GM19452 (cell line): ENCODE measurements around the gene LEF1.

Experiments
- ATAC-seq: cut with Tn5 transposase; IDR thresholded peaks from one replicate; pipeline ENCODE4 v1.9.1; 2021; ENCODE audit not compliant: unreplicated experiment

The LEF1 gene

DNA sequence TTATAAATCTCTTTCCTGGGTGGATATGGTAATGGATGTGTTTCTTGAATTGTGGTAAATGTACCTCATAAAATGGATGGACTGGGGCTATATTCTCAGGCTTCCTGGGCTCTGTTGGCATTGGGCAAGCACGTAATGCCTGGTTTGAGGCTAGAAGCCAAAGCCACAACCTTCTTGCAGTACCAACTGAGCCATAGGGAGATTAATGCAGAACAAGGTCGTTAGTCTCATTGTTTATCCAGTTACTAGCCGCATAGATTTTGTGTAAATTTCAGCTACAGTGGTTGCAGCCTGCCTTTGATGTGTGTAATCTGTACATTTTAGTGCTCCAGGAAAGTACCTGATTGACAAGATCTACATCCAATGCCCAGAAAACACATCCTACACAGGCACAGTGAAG lies 7.2 kb upstream of the LEF1 start:
- ATAC-seq, result no peak

DNA sequence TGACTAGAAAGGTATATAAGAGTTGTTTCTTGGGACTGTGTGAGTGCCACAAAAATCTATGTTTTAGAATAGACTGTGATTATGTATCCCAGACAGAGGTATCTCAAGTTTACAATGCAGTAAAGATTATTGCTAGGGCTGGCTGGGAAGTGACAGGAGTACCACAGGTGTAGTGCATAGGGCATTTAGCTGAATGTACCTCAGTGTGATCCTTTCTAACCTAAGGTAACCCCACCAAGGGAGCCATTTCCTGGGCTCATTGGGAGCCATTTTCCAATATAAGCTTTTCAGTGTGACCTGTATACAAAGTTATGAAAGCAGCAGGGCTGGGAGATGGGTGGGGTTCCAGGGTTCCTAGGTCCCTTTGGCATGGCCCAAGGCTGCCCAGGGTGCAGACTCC lies 6.1 kb upstream of the LEF1 start:
- ATAC-seq, result no peak

DNA sequence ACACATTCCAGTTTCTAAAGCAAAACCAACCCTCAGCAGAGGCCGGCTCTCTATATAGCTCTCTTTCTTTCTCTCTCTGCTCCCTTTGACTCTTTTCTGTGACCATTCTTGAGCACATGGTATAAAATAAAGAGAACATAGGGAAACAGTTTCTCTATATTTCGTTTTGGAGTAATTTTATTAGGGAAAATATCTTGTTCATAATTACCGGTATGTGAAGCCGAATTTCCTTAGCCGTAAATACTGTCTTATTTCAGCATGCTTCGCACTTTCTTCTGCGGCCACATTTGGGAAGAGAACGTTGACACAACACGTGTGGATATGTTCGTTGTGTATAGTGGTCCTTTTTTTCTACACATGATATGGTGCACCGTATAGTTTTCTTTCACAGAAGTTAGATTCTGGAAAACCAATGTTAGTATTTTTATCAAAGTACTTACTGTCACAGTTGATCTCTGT lies 4.9 kb upstream of the LEF1 start:
- no peak for ATAC-seq

DNA sequence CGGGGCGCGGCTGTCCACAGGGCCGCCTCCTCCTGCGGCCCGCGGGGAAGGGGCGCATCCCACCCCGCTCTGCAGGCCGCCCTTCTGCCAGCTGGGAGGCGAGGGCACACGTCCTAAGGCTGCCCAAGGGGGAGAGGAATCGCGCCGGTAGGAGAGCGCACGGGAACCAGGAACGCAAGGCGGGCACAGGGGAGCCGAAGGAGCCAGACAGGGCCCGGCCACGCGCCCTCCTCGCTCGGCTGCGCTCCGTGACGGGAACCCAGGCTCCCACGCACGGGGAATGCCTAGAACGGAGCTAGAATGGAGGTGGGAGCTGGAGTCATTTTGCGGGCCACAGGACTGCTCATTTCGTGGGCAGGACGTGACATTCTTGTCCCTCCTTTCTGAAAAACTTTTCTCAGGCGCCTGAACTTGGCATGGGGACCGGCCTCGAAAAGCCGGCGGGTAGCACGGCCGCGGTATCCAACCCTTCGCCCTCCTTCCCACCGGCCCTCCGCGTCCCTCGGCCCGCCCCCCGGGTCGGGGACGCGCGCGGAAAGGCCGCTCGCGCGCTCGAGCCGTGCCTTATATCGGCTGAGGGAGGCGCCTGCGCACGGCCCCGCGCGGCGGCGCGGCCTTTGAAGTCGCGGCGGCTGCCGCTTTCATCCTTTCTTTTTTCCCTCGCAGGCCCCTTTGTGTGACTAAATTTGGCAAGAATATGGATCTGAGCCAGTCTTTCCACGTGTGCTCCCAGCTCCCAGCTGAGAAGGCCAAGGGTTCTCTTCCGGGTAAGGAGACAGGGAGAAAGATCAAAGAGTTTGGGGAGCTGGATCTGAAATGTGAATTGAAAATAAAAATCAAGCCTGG lies 4.2 kb upstream of the LEF1 start:
- ATAC-seq, result peak; percentile 47

DNA sequence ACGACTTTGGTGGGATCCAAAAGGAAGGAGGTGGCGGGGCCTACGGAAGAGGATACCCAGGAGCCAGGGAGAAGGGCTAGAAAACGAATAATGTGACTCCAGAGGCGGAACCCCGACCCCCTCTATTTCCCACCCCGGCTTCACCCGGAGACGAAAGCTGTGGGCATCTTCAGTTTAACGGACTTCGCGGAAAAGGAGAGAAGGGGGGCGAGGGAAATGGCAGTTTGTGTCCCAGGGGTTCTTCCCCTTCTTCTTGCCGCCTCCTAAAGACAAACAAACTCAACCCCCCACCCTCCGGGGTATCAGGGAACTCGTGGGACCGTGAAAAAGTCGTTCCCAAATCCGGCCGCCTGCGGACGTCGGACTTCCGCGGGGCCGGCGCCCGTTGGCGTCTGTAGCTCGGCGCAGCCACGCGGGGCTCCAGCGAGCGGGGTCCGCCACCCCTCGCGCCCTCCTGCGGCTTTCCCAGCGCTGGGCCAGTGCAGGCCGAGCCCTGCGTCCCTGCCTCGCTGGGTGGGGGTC lies 3.6 kb upstream of the LEF1 start:
- ATAC-seq, result peak; percentile 21

DNA sequence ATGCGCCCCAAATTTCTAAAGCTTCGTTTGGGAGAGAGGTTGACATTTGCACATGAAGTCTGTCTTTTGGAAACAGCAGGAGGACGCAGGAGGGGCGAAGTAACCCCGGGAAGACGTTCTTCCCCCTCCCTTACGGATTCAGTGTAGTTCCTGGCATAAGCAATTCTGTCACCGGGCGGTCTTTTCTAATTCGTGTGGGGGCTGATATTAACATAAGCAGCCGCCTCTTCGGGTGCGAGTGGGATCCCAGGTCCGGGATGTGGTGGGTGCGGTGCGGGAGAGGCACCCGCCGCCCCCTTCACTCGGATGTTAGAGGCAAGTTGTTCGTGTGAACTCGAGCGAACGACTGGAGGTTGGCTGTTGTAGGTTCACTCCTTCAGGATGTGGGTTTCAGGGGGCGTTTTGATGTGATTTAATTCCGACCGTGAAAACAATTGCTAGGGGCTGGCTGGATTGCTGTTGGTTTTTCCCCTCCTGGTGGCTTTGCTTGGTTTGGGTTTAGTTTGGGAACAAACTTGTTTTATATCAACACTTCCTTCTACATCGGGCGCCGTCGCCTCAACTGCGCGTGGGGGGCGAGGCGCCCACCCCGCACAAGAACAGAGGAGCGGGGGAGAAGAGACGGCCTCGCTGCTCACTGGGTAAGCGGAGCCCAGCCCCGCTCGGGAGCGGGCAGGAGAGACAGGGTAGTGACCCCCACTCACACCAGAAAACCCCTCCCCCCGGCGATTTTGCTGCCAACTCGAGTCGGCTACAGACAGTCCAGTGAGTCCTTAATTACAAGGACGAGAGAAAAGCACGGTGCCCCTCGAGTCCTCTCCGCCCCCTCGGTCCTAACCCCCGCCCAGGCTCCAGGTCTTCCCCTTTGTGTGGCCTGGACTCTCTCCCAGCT lies 2.9 kb upstream of the LEF1 start:
- no peak for ATAC-seq

DNA sequence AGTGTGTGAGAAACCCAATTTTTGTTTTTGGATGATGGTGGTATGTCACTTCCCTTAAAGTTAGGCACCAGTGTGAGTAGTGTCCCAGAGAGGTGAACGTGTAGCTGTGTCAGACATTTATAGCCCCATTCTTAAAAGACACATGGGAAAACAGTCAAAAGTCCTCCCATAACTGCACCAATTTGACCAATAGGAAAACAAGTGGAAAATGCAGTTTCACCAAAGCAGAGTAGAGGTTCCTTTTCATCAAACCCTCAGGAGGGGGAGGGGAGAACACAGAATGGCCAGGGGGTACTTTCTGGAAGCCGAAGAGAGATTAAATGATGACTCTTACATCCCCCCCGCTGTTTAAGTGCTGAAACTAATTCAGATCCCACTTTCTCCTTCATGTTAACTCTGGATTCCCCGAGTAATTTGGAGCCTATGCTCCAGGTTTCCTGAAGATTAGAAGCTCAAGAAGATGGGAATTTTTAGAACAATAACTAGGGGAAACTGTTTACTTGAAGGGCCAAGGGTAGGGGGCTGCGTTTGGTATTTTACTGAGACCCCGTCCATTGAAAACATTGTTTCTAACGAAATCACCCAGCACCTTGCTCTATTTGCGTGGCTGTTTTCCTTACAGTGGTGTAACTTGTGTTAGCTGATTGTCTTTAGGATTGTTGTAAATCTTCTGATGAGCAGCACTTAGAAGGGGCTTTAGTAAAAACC lies 2.1 kb upstream of the LEF1 start:
- ATAC-seq, result no peak

DNA sequence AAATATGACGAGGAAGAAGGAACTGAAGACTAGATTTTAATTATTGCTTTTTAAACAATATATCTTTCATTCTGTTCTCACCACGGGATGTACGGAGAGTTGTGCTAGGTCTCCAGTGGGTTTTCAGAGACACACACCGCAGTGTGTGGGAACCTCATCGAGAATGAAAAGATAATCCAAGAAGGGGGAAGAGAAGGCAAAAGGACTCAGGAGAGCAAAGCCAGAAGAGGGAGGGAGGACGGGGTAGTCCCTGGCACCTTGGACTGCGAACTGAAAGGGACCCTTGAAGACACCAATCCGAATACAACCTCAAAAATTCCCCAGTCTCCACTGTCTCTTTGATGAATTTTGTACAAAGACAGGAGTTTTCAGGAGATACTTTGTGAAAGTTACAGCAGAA lies 932 bp upstream of the LEF1 start:
- no peak for ATAC-seq

DNA sequence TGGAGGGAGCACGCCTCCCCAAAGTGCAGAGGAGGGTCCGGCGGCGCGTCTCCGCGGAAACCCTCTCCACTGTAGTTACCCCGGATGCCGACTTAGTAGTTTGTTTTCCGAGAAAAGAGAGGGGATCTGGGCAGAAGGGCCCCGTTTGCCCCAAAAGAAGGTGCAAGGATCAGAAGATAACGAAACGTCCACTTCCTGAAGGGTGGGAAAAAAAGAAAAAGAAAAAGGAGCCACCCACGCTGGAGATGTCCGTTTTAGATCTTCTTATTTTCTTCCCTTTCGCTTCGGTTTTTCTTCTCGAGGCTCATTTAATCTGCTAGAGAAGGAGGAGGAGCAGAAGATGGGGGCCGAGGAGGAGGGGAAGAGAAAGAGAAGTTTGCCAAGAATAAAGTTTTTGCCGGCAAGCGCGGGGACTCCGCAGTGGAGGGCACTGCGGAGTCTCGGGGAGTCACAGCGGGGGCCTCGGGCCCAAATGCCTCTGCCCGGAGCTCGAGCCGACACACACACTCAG lies 517 bp downstream of the LEF1 start:
- no peak for ATAC-seq

DNA sequence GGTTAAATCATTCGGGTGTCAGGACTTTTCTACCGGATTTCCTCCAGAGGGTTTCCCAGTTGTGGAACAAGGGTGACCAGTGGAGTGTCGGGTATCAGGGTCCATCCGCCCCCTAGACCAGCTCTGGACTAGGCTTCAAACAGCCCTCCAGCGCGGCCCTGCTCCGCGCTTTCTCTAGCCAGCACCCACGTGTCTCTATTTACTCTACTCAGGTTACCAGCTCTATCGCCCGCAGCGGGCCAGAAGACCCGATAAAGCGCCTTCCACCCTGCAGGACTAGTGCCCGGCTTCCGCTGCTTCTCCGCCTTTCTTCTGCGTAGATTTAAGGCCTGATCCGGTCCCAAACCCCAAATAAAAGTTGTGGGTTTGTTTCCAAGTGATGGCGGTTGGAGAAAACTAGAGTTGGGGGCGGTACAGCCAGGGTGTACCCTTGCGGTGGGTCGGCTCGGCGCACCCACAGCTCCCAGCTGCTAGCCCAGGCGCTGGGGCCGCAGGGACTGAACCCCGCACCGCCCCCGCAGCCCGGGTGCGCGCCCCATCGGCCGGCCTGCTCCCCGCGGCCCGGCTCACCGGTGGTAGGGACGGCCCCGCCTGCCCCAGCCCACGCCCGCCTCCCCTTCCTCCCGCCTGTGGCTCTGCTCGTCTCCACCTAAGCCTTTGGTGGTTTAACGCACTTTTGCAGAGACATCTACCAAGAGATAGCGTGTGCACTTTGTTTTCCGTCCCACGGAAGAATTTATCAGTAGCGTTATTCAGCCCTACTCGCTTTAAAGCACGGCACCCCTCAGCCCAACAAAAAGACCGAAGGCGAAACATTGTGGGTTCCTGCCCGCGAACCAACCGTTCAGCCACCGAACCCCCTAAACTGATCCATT lies 2.1 kb downstream of the LEF1 start:
- ATAC-seq, result peak; percentile 30

DNA sequence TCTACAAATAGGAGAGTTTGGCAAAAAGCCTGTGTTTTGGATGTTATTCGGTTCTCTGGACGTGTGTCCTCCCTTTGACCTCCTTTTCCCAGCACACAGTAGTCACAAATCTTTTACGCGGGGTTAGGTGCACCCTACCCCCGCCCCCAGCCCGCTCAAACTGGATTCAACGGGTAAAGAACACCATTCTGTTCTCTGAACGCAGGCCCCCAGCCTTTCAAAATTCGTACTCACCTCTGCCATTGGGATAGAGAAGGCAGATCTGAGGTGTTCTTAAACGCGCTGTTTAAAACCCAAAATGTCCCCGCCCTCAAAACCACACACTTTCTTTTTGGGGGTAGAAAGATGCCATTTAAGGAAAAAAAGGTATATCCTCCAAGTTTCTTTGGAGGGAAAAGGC lies 2.7 kb downstream of the LEF1 start:
- ATAC-seq, result no peak

DNA sequence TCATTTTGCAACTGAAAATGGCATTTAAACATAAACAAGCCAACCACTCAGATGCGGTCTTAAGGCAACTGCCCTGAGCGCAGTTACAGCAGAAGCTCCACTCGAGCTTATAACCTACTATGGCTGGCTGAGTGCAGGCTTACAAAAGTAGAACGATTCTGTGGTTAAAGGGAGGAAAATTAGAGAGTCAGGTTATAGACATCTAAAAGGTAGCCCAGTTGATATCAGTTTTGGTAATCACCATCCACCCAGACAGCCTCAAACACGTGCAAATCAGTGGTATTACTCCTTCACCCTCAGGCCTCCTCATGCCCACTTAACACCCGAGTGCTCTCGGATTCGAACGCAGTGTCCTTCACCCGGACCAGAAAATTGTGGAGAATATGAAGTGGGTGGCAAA lies 3.1 kb downstream of the LEF1 start:
- no peak for ATAC-seq

DNA sequence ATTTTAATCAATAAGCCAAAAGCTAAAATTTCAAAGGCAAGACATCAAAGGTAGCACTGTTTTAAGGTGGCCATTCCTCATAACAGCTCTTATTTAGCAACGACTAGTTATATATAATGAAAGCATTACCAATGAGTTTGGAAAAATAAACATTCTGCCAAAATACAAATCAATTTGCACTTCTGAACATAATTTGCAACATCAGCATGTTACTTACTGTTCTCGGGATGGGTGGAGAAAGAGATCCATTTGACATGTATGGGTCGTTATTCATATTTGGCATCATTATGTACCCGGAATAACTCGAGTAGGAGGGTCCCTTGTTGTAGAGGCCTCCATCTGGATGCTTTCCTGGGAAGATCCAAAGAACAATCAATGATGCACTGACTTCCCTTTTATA lies 5.4 kb downstream of the LEF1 start:
- no peak for ATAC-seq

DNA sequence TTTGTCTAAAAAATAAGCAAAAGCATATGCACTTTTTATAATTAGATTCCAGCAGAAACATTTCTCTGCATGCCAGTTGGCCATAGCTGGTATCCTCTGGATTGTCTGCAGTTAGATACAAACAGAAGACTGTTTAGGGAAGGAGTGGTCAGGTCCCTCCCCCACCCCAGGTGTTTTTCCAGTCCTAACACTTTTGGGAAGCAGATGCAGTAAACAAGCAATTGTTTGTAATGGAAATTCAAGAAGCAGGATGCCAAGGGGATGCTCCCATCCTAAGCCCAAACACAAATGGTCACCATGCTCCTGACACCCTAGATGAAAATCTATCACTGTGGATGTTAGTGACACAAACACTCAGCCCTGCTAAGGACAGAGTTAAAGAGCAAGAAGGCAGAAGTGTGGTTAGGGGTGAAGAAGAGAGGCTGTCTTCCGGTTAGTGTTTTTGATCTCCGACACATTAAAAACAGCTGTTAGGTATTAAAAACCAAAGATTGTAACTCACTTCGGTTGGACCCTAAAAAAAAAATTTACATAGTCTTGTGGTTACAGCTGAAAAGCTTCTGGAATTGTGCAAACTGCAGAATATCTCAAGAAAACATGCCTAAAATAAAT lies 7.9 kb downstream of the LEF1 start:
- no peak for ATAC-seq

DNA sequence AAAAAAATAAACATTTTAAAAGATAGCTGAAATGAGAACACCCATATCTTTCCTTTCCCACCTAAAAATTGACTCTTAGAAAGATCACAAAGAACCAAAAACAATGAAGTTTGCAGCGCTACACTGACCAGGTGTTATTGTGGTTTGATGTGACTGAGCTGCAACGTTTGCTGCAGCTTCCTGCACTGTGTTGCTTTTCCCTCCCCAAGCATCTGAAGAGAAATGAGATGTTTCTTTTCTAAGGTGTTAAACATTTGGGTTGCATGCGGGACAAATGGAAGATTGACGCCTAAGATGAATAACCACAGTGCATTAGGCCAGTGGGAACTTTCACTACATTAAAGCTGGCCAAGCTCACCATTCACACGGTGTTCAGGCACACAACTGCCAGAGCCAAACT lies 8.9 kb downstream of the LEF1 start:
- ATAC-seq, result no peak

DNA sequence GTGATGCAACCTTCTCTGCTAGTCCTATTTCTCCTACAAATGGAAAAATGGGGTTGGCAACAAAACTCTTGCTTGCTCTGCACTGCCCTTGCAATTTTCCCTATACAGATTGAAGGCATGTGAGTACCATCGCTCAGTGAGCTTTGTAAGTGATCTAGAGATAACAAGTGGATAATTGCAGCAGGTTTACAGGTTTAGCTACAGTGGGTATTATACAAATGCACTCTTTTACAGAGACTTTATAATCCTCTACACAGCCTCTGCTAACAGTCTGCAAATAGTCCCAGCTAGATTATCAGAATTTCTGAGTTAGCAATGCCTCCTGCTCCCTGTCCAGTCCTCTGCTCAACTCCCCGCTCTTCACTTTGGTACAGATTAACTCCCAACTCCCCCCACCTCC lies 11.1 kb downstream of the LEF1 start:
- no peak for ATAC-seq

DNA sequence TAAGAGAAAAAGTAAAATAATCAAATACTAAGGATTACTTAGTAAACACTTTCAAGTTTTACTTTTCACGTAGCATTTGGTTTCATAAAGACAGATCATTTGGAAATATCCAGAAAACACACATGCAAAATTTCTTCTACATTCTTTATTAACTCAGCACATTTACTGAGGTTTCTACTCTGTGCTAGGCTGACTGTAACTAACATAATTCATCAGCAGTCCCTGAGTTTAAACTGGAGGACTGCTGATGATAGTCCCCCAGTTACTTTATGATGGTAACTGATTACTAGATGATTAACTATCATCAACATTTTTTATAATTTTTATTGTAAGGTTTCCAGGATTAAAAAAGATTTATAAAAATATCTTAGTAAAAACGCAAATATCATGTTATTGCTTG lies 12.3 kb downstream of the LEF1 start:
- ATAC-seq, result no peak

DNA sequence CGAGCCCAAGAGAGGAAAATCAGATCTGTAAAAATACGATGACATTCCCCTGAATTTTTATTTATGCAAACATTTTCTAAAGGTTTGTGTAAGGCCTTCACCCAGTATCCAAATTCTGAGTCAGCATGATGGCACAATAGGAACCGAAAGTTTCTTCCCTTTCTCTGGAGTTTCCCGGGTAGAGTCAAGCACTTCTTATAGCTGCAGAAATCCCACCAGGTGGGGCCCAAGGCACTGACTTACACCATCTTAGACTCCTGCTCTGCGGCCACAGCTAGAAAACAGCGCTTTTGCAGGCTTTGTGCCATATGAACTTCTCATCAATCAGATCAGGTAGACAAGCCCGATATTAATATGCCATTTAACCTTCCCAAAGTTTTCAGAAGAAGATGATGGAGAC lies 13.4 kb downstream of the LEF1 start:
- ATAC-seq, result no peak

DNA sequence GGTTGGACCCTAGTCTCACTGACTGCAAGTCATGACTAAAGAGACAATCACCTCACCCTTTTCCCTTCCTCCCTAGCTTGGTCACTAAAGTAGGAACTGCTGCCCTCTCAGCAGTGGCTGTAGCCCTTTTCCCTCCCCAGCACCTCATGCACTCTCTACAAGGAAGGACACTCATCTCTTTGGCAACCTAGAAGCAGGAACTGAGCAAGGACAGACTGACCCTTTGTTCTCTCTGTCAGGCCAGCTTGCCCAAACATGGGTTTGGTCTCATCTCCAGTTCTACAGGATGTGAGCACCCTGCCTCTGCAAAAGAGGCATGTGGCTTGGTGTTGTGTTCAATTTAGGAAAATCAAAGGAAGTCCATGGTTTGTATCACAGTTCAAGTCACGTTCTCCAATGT lies 15.8 kb downstream of the LEF1 start:
- no peak for ATAC-seq
